Chondrocyte (in vitro differentiated cells): ENCODE results near the gene TBX20. TPM values are rescaled to one million over a fixed set of nuclear protein-coding genes. Genes with fewer than 3 reads are reported as not detected.

Experiments used
- DNase-seq: peaks from one replicate; pipeline ENCODE4 v3.0.0; 2021; ENCODE audit warnings: mixed read lengths, low spot score
- H3K27ac Mint-ChIP-seq: one replicate; pipeline ENCODE4 v1.8.0; 2021; ENCODE audit warnings: mild to moderate bottlenecking, moderate library complexity, mixed read lengths; ENCODE audit not compliant: unreplicated experiment
- H3K27me3 Mint-ChIP-seq: 2 replicates; pipeline ENCODE4 v1.8.0; 2021; ENCODE audit warnings: low read depth, mixed read lengths
- H3K36me3 Mint-ChIP-seq: 2 replicates; pipeline ENCODE4 v1.8.0; 2021; ENCODE audit warnings: low read depth, mixed read lengths
- H3K4me1 Mint-ChIP-seq: 2 replicates; pipeline ENCODE4 v1.8.0; 2021; ENCODE audit warnings: low read depth, mild to moderate bottlenecking, mixed read lengths
- H3K4me3 Mint-ChIP-seq: one replicate; pipeline ENCODE4 v1.8.0; 2021; ENCODE audit warnings: mild to moderate bottlenecking, moderate library complexity, mixed read lengths; ENCODE audit not compliant: unreplicated experiment
- H3K9me3 Mint-ChIP-seq: 2 replicates; pipeline ENCODE4 v1.8.0; 2021; ENCODE audit warnings: low read depth, mixed read lengths
- long read RNA-seq: library from polyadenylated mRNA; stranded (forward); transcript quantifications from one replicate; pipeline ENCODE4 v2.0.0, GENCODE V29; 2021
- total RNA-seq: library from RNA; stranded (reverse); gene quantifications from 3 replicates; pipeline ENCODE4 v1.2.1, GENCODE V29; 2021
- TF ChIP-seq, protein P1 (sequence below): fragments of 200-600 bp; sonication (generic); IDR thresholded peaks from 2 replicates; pipeline ENCODE4 v1.5.0; 2021; ENCODE audit warnings: antibody characterized with exemption, mild to moderate bottlenecking, moderate library complexity

The TBX20 gene, protein sequence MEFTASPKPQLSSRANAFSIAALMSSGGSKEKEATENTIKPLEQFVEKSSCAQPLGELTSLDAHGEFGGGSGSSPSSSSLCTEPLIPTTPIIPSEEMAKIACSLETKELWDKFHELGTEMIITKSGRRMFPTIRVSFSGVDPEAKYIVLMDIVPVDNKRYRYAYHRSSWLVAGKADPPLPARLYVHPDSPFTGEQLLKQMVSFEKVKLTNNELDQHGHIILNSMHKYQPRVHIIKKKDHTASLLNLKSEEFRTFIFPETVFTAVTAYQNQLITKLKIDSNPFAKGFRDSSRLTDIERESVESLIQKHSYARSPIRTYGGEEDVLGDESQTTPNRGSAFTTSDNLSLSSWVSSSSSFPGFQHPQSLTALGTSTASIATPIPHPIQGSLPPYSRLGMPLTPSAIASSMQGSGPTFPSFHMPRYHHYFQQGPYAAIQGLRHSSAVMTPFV
- not detected in 3 replicates for total RNA-seq
- long read RNA-seq = 0 reads

GRCh38 chr7:35253710-35254495 lies at the start of gene TBX20:
Gene TBX20, minus strand, starts transcription at chr7:35254100. Its CDS starts 480 bp downstream, at chr7:35253620.
- Mint-ChIP-seq H3K27me3 (peaks cover 84% of the 10 kb centered on the region), H3K4me3 (peak within 1 kb of the TSS; percentile 61), H3K36me3 (peaks cover 4% of the 10 kb centered on the region), H3K4me1 (peaks cover 13% of the 10 kb centered on the region), H3K27ac (no peak within 1 kb of the TSS), H3K9me3 (no peaks in the 10 kb centered on the region)
- TF ChIP-seq, protein P1, sequence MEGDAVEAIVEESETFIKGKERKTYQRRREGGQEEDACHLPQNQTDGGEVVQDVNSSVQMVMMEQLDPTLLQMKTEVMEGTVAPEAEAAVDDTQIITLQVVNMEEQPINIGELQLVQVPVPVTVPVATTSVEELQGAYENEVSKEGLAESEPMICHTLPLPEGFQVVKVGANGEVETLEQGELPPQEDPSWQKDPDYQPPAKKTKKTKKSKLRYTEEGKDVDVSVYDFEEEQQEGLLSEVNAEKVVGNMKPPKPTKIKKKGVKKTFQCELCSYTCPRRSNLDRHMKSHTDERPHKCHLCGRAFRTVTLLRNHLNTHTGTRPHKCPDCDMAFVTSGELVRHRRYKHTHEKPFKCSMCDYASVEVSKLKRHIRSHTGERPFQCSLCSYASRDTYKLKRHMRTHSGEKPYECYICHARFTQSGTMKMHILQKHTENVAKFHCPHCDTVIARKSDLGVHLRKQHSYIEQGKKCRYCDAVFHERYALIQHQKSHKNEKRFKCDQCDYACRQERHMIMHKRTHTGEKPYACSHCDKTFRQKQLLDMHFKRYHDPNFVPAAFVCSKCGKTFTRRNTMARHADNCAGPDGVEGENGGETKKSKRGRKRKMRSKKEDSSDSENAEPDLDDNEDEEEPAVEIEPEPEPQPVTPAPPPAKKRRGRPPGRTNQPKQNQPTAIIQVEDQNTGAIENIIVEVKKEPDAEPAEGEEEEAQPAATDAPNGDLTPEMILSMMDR = no peak
- no peak for DNase-seq

DNA sequence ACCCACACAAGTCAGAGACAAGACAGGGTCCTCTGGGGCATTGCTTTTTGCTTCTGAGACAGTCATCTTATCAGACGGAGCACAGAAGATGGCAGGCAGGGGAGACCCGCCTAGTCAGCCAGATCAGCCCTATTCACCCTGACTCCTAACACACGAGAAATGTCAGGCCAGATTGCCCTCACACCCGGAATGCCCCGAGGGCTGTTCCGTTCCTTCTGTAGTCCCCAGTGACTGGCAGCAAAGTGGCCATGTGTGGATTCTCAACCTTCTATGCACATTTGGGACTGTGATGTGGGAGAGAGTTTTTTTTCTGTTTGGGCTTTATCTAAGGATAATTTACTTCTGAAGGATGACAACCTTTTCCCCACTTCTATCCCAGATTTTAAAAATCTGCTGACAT lies 35.5 kb upstream of the TBX20 start:
- Mint-ChIP-seq H3K9me3 (peaks cover 18% of the 10 kb centered on the region), H3K4me1 (no peaks in the 10 kb centered on the region), H3K4me3 (no peak overlapping the region), H3K27ac (no peak overlapping the region), H3K36me3 (peaks cover 3% of the 10 kb centered on the region), H3K27me3 (peaks cover 13% of the 10 kb centered on the region)
- DNase-seq = no peak
- TF ChIP-seq, protein P1 = no peak

GRCh38 chr7:35286986-35287385 lies 33.1 kb upstream of the TBX20 start:
- Mint-ChIP-seq H3K4me3 (no peak overlapping the region), H3K36me3 (peaks cover 2% of the 10 kb centered on the region), H3K27me3 (peaks cover 13% of the 10 kb centered on the region), H3K9me3 (peaks cover 6% of the 10 kb centered on the region), H3K4me1 (no peaks in the 10 kb centered on the region), H3K27ac (no peak overlapping the region)
- DNase-seq = no peak
- TF ChIP-seq, protein P1 = no peak

DNA sequence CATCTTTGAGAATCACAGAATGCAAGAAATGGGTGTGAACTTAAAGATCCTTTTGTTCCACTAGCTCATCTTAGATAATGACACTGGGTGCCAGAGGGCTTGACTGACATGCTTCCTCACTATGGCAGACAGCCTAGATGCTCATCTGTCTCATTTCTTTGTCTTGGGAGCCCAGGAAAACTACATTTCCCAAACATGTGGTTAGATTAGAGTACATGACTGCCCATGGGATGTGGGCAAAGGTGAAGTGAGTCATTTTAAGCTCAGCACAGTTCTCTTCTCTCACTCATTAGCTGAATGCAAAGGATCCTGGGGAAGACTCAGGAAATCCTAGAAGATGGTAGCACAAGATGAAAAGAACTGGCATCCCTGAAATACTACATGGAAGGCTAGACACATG lies 32.5 kb upstream of the TBX20 start:
- no peak for DNase-seq
- Mint-ChIP-seq H3K4me3 (no peak overlapping the region), H3K36me3 (peaks cover 2% of the 10 kb centered on the region), H3K27ac (no peak overlapping the region), H3K27me3 (peaks cover 14% of the 10 kb centered on the region), H3K4me1 (no peaks in the 10 kb centered on the region), H3K9me3 (peaks cover 6% of the 10 kb centered on the region)
- TF ChIP-seq, protein P1 = no peak

- H3K27ac Mint-ChIP-seq = no peak overlapping the region
- H3K4me1 Mint-ChIP-seq = no peaks in the 10 kb centered on the region
- peaks cover 6% of the 10 kb centered on the region for H3K9me3 Mint-ChIP-seq
- TF ChIP-seq, protein P1 = no peak
- H3K36me3 Mint-ChIP-seq = peaks cover 2% of the 10 kb centered on the region
- peaks cover 14% of the 10 kb centered on the region for H3K27me3 Mint-ChIP-seq
- H3K4me3 Mint-ChIP-seq = no peak overlapping the region
- DNase-seq = no peak
Measured at GRCh38 chr7:35285799-35286198, 31.9 kb upstream of the TBX20 start.
